Breast epithelium (tissue), 4 donors: ENCODE data around the gene PDGFA. TPM values are rescaled to one million over a fixed set of nuclear protein-coding genes. Genes with fewer than 3 reads are reported as not detected.

Source experiments
- DNase-seq, 2 donors: peaks; one replicate each; pipeline ENCODE4 v3.0.0-alpha.2; 2019; ENCODE audit warnings: low spot score in 2 of 2
- H3K27ac ChIP-seq, 2 donors: fragments of 200-600 bp; sonication (generic) in 1 of 2; one replicate each; pipeline ENCODE4 v1.5.1; 2016 to 2019; ENCODE audit warnings: mild to moderate bottlenecking in 1 of 2
- H3K27me3 ChIP-seq, 2 donors: fragments of 200-600 bp; sonication (generic) in 1 of 2; one replicate each; pipeline versions ENCODE4 v1.5.1 to v1.6.0; 2017 to 2019; ENCODE audit warnings: control low read depth in 1 of 2, mild to moderate bottlenecking in 1 of 2
- H3K36me3 ChIP-seq: fragments of 200-600 bp; one replicate; pipeline ENCODE4 v1.5.1; 2019
- H3K4me1 ChIP-seq, 2 donors: fragments of 200-600 bp; sonication (generic); one replicate each; pipeline ENCODE4 v1.5.1; 2016 to 2019; ENCODE audit warnings: control low read depth in 1 of 2
- H3K4me3 ChIP-seq, 3 donors: fragments of 200-600 bp; sonication (generic); 1 replicate in 2 of 3; 2 replicates in 1 of 3; pipeline ENCODE4 v1.5.1; 2016 to 2019; ENCODE audit warnings: mild to moderate bottlenecking in 3 of 3, moderate library complexity in 2 of 3
- H3K9me3 ChIP-seq, 2 donors: fragments of 200-600 bp; sonication (generic) in 1 of 2; one replicate each; pipeline ENCODE4 v1.5.1; 2016 to 2019; ENCODE audit warnings: control low read depth in 1 of 2
- POLR2A ChIP-seq: fragments of 450-650 bp; IDR thresholded peaks from one replicate; pipeline ENCODE4 v1.6.1; 2016; ENCODE audit warnings: antibody characterized with exemption, mild to moderate bottlenecking, moderate library complexity
- POLR2AphosphoS5 ChIP-seq, 3 donors: sonication (generic); formaldehyde crosslinking; IDR thresholded peaks; one replicate each; pipeline ENCODE4 v1.6.1; 2017; ENCODE audit warnings: antibody characterized with exemption in 3 of 3
- intact Hi-C: fragments of 100-400 bp; cut with DNase I; formaldehyde crosslinking; loops from one replicate; pipeline ENCODE4 v1.15.1; 2023; ENCODE audit warnings: low total_unique reads
- total RNA-seq, 3 donors: library from RNA; depleted of rRNA; stranded (reverse); fragments of >200 nt; gene quantifications; one replicate each; pipeline ENCODE4 v1.1.0, GENCODE V29; 2016
- TF ChIP-seq, protein P1 (sequence below), 3 donors: fragments of 450-650 bp; IDR thresholded peaks; one replicate each; pipeline ENCODE4 v1.5.1; 2016 to 2017; ENCODE audit warnings: antibody characterized with exemption in 3 of 3, mild to moderate bottlenecking in 3 of 3, moderate library complexity in 3 of 3

PDGFA gene
- total RNA-seq, 3 donors from 2014 or later = 19.8 to 33.4 (median 31.2) TPM

- TF ChIP-seq POLR2AphosphoS5 (IDR thresholded peaks at IDR 0.05) (no peak), POLR2A (no peak)
- TF ChIP-seq, protein P1, sequence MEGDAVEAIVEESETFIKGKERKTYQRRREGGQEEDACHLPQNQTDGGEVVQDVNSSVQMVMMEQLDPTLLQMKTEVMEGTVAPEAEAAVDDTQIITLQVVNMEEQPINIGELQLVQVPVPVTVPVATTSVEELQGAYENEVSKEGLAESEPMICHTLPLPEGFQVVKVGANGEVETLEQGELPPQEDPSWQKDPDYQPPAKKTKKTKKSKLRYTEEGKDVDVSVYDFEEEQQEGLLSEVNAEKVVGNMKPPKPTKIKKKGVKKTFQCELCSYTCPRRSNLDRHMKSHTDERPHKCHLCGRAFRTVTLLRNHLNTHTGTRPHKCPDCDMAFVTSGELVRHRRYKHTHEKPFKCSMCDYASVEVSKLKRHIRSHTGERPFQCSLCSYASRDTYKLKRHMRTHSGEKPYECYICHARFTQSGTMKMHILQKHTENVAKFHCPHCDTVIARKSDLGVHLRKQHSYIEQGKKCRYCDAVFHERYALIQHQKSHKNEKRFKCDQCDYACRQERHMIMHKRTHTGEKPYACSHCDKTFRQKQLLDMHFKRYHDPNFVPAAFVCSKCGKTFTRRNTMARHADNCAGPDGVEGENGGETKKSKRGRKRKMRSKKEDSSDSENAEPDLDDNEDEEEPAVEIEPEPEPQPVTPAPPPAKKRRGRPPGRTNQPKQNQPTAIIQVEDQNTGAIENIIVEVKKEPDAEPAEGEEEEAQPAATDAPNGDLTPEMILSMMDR (IDR thresholded peaks at IDR 0.05) = no peak
Observed at GRCh38 chr7:491292-491957, 28.2 kb downstream of the PDGFA start.

DNA sequence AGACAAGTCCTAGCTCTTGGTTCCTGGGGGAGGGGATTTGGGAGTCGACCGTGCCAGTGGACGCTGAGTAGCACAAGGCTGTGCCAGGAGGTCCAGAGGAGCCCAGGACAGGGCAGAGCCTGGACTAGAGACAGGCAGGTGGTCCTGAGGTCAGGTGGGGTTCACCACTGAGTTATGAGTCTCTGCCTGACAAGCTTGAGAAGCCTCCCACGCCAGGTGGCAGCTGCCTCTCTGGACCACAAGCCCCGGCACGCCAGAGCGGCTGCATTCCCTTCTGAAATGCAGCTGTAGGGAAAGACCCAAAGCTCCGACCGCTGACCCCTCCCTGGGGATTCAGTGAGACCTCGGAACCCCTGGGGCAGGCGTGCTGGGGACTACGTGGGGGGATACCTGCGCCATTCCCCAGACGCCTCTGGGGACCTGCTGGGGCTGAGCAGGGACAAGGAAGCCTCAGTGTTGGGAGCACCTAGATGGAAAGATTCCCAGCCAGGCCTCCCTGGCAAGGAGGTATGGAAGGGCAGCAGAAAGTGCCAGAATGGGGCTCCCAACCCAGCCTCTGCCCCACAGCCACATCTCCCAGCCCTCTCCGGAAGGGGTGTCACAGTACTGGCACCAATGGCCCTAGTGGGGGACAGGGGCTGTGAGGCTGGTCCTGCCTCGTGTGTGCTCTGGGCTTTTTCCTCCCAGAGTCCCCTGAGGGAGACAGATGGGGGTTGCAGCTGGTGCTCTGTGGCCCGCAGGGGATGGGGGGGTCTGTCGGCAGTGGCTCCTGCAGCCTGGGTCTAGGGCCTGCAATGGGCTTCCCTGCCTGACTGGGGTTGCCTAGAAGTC, 29.0 kb downstream of the PDGFA start:
- H3K4me1 ChIP-seq = no peaks in the 10 kb centered on the region
- peak overlapping the region; percentile 80 to 83 for H3K27ac ChIP-seq

More at GRCh38 chr7:491292-491957, 28.2 kb downstream of the PDGFA start:
- Histone ChIP-seq H3K4me1 (no peaks in the 10 kb centered on the region), H3K27me3 (no peaks in the 10 kb centered on the region), H3K27ac (peak overlapping the region; percentile 80 to 83), H3K36me3 (no peaks in the 10 kb centered on the region), H3K4me3 (no peak overlapping the region), H3K9me3 (no peaks in the 10 kb centered on the region)
- peak in 1 of 2 donors; percentile 73 for DNase-seq
- intact Hi-C loops = loop anchor here (10.0 kb wide), 1 partner anchor 1573 kb away; no protein-coding TSS in a partner anchor

GRCh38 chr7:489876-490275, 29.8 kb downstream of the PDGFA start:
- Histone ChIP-seq H3K4me1 (no peaks in the 10 kb centered on the region), H3K27me3 (peaks cover 0 to 2% of the 10 kb centered on the region in 2 donors), H3K9me3 (no peaks in the 10 kb centered on the region), H3K4me3 (no peak overlapping the region), H3K36me3 (no peaks in the 10 kb centered on the region), H3K27ac (peak overlapping the region; percentile 80 to 83)
- no peak for DNase-seq
- TF ChIP-seq, protein P1 (IDR thresholded peaks at IDR 0.05) = no peak
- intact Hi-C loops = loop anchor here (10.0 kb wide), 1 partner anchor 1575 kb away; no protein-coding TSS in a partner anchor

More for the DNA sequence above, 29.0 kb downstream of the PDGFA start:
- H3K4me3 ChIP-seq = no peak overlapping the region
- H3K36me3 ChIP-seq = no peaks in the 10 kb centered on the region
- H3K27me3 ChIP-seq = no peaks in the 10 kb centered on the region
- TF ChIP-seq, protein P1 (IDR thresholded peaks at IDR 0.05) = no peak
- TF ChIP-seq POLR2AphosphoS5 (IDR thresholded peaks at IDR 0.05) (peak in 1 of 3 donors; percentile 10), POLR2A (no peak)
- peak in 1 of 2 donors; percentile 83 for DNase-seq
- H3K9me3 ChIP-seq = no peaks in the 10 kb centered on the region
- intact Hi-C loops = loop anchor here (10.0 kb wide), 1 partner anchor 1574 kb away; no protein-coding TSS in a partner anchor

GRCh38 chr7:486216-486743, 33.4 kb downstream of the PDGFA start:
- Histone ChIP-seq H3K9me3 (no peaks in the 10 kb centered on the region), H3K27ac (peak overlapping the region; percentile 70 to 76), H3K27me3 (peaks cover 0 to 14% of the 10 kb centered on the region in 2 donors), H3K4me3 (peak overlapping the region in 2 of 3 donors; percentile 23 to 38), H3K4me1 (no peaks in the 10 kb centered on the region), H3K36me3 (no peaks in the 10 kb centered on the region)
- intact Hi-C loops = no loop called here
- DNase-seq = no peak
- TF ChIP-seq POLR2AphosphoS5 (IDR thresholded peaks at IDR 0.05) (no peak), POLR2A (no peak)
- TF ChIP-seq, protein P1 (IDR thresholded peaks at IDR 0.05) = no peak
